Erythroblast (primary cell): ENCODE measurements around the gene VPS37B.

ENCODE experiments used
- DNase-seq, 2 experiments: peaks; one replicate each; lab custom pipeline; 2025; lab: John Stamatoyannopoulos, UW
- GATA1 ChIP-seq: IDR thresholded peaks from 2 replicates; pipeline ENCODE4 v1.6.1; 2011; ENCODE audit warnings: low read depth, mild to moderate bottlenecking, control low read depth, low read length, moderate library complexity
- POLR2A ChIP-seq: IDR thresholded peaks from 2 replicates; pipeline ENCODE4 v1.6.1; 2011; ENCODE audit warnings: mild to moderate bottlenecking, low read length

Gene VPS37B

GRCh38 chr12:122870867-122871664 is 24.9 kb downstream of the VPS37B start:
- TF ChIP-seq POLR2A: no peak
- no peak for TF ChIP-seq GATA1

GRCh38 chr12:122870163-122870842 is 25.6 kb downstream of the VPS37B start:
- TF ChIP-seq GATA1 (no peak), POLR2A (no peak)
- no peak for DNase-seq

More at GRCh38 chr12:122870867-122871664, 24.9 kb downstream of the VPS37B start:
- DNase-seq: peak in 1 of 2 experiments; percentile 22

GRCh38 chr12:122869207-122869973 is 26.5 kb downstream of the VPS37B start:
- no peak for DNase-seq
- TF ChIP-seq GATA1 (no peak), POLR2A (no peak)

- no peak for DNase-seq
- TF ChIP-seq GATA1 (no peak), POLR2A (no peak)
Observed at GRCh38 chr12:122868471-122869177, 27.3 kb downstream of the VPS37B start.

- no peak for TF ChIP-seq POLR2A
- DNase-seq: peak; percentile 40 to 48
Observed at GRCh38 chr12:122867691-122868461, 28.0 kb downstream of the VPS37B start.

GRCh38 chr12:122866950-122867607 is 28.8 kb downstream of the VPS37B start:
- TF ChIP-seq GATA1 (no peak), POLR2A (no peak)
- DNase-seq: no peak

GRCh38 chr12:122866379-122866778 is 29.5 kb downstream of the VPS37B start:
- TF ChIP-seq GATA1 (no peak), POLR2A (no peak)
- DNase-seq: no peak

GRCh38 chr12:122865268-122866231 is 30.4 kb downstream of the VPS37B start:
- DNase-seq: peak; percentile 38 to 39
- TF ChIP-seq GATA1 (no peak), POLR2A (no peak)

- DNase-seq: no peak
Observed at GRCh38 chr12:122864894-122865253, 31.1 kb downstream of the VPS37B start.

GRCh38 chr12:122862872-122863701 is 32.8 kb downstream of the VPS37B start:
- TF ChIP-seq GATA1 (no peak), POLR2A (no peak)
- no peak for DNase-seq

More at GRCh38 chr12:122864894-122865253, 31.1 kb downstream of the VPS37B start:
- no peak for TF ChIP-seq POLR2A
- TF ChIP-seq GATA1: no peak

- no peak for DNase-seq
- TF ChIP-seq GATA1 (no peak), POLR2A (no peak)
Observed at GRCh38 chr12:122862110-122862634, 33.8 kb downstream of the VPS37B start.
